Vagina (tissue), 2 donors: Measurements from ENCODE around the gene HSBP1.

Experiments used
- POLR2A ChIP-seq, 2 donors: fragments of 450-650 bp; IDR thresholded peaks; one replicate each; pipeline ENCODE4 v1.6.1; 2017; ENCODE audit warnings: antibody characterized with exemption in 2 of 2, mild to moderate bottlenecking in 2 of 2, moderate library complexity in 2 of 2
- TF ChIP-seq, protein P1 (sequence below), 3 experiments: fragments of 450-650 bp in 2 of 3; fragments of 200-600 bp in 1 of 3; sonication (generic) in 1 of 3; IDR thresholded peaks; one replicate each; pipeline ENCODE4 v1.5.1; 2017 to 2019; ENCODE audit warnings: antibody characterized with exemption in 3 of 3, mild to moderate bottlenecking in 2 of 3, moderate library complexity in 2 of 3

DNA sequence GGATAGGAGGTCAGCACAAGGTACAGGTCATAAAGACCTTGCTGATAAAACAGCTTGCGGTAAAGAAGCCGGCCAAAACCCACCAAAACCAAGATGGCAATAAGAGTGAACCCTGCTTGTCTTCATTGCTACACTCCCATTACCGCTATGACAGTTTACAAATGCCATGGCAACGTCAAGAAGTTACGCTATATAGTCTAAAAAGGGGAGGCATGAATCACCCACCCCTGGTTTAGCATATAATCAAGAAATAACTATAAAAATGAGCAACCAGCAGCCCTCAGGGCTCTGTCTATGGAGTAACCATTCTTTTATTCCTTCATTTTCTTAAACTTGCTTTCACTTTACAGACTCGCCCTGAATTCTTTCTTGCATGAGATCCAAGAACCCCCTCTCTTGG lies 1.0 kb upstream of the HSBP1 start:
- TF ChIP-seq, protein P1, sequence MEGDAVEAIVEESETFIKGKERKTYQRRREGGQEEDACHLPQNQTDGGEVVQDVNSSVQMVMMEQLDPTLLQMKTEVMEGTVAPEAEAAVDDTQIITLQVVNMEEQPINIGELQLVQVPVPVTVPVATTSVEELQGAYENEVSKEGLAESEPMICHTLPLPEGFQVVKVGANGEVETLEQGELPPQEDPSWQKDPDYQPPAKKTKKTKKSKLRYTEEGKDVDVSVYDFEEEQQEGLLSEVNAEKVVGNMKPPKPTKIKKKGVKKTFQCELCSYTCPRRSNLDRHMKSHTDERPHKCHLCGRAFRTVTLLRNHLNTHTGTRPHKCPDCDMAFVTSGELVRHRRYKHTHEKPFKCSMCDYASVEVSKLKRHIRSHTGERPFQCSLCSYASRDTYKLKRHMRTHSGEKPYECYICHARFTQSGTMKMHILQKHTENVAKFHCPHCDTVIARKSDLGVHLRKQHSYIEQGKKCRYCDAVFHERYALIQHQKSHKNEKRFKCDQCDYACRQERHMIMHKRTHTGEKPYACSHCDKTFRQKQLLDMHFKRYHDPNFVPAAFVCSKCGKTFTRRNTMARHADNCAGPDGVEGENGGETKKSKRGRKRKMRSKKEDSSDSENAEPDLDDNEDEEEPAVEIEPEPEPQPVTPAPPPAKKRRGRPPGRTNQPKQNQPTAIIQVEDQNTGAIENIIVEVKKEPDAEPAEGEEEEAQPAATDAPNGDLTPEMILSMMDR (IDR thresholded peaks at IDR 0.05): no peak
- TF ChIP-seq POLR2A (IDR thresholded peaks at IDR 0.05): no peak
